Stimulated activated CD4-positive, alpha-beta T cell treated with anti-CD3 and anti-CD28 coated beads, TNF-alpha, amount 100 ng/mL, for 4 hours (primary cell): ENCODE results near the gene TBRG1.
A peak's percentile ranks its signal among the peaks of the same experiment; 100 is the strongest.

Experiments used
- DNase-seq, 3 experiments: peaks; one replicate each; pipeline ENCODE4 v3.0.0-alpha.2; 2020; ENCODE audit warnings: low read depth in 3 of 3

The TBRG1 gene

DNA sequence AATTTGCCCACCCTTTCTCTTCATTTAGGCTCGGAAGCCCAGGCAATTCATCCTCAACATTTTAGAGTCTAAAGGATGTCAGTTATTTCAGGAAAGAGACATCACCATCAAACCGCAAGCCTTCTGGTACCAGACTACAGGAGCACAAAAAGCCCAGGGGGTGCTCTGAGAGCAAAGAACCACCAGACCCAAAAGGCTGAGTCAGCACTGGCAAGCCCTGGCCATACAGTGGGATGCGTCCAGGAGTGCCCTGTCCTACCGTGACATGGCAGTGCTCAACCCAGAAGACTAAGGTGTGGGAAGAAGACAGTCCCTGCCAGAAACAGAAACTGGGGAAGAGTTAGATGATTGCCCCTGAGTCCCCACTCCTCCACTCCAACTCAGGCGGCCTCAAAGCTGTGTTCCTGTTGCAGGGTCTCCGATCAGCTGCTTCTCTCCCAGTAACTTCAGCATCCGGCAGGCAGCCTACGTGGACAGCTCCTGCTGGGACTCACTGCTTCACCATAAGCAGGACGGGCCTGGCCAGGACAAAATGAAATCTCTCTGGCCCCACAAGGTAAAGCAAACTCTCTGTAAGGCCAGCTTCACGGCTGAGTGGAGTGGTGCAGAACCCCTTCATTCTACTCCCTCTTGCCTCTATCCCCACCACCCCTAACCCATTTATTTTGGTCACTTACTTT is 10.0 kb upstream of the TBRG1 start:
- no peak for DNase-seq

DNA sequence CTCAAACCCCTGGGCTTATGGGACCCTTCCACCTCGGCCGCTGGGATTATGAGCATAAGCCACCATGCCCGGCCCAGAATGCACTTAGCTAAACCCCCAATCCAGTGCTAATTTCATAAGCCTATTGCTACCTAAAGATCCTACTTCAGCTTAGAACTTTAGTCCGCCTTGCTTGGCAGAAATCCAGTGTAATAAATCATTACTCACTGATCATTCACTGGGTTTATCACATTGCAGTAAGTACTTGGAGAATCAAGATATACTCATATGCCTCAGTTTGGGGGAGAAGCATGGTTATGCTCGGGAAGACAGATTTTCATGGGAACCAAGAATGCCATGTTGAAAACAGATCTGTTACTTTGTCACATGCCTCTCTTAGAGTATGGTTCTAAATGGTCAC is 3.8 kb upstream of the TBRG1 start:
- no peak for DNase-seq

DNA sequence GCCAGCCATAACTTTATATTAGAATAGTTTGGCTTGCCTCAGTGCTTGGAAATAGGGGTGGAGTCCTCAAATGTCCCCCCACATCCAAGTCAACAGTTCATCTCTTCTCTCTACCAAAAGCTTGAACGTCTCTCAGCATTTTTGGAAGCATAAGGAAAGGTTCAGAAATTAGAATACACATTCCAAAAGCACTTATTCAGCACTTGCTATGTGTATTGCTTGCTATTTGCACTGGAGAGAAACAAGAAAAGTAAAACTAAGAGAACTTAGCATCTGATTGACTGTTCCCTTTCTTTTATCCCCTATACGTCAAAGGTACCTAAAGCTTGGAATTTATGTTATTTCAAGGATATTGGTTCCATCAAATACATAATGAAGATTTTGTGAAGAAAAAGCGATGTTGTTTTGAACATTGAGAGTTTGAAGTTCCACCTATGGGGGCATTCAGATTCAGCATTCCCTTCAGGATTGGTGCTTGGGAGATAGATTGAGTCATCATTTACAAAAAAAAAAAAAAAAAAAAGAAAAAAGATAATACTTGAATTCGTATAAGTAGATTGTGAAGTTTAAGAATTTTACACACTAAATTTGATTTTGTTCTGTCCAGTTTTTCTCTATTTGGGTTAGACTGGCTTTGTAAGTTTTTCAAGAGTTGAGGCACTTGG is 1.3 kb downstream of the TBRG1 start:
- no peak for DNase-seq

DNA sequence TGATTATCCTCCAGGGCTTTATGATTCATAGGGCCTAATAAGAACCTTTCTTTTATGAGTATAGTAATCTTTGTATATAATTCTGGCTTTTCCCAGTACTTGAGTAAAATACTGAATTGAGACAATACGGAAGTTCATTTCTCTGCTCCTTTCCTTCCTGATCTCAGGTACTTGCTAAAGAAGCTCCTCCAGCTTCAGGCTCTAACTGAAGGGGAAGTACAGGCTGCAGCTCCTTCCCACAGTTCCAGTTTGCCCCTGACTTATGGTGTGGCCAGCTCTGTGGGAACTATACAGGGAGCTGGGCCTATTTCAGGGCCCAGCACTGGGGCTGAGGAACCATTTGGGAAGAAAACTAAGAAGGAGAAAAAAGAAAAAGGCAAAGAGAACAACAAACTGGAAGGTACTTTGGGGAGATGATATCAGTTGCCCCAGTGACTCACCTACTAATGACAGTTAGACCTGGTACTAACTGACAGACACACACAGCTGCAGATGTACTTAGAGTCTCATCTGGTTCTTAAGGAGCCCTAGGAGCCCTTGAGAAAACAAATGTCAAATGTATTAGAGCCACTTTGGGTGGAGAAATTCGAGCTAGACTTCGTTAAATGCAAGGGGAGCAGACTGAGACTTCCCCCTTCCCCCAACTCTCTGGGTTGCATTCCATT is 3.0 kb downstream of the TBRG1 start:
- DNase-seq, result no peak

DNA sequence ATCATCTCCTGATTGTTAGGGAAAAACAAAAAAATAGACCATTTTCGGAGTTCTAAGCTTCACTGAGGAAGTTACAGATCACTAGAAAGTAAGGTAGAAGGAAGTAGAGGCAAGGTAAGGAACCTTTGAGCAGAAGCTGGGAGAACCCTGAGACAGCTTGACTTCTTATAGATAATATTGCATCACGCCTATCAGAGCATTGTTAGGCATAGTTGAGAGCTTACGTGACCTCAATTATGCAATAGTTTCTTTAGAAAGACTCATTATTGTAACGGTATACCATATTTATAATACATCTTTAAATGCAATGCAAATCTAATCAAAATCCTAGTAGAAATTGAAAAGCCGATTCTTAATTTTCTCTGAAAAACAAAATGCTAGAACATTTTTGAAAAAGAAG is 4.9 kb downstream of the TBRG1 start:
- no peak for DNase-seq

DNA sequence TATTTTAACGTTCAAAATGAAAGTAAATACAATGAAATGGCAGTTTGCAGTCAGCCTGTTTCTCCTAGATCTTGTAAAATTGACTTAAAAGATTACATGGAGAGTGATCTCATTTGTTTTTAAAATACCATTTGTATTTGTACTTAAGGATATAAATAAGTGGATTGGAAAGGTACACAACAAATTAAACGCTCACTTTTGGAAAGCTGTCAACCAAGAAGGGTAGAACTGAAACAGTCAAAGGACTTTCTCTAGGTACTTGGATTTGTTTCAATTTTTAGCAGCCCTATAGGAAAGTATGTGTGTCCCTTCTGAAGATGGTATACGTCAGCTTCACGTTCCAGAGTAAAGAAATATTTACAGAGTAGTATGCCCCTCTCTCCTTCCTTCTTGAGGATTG is 7.3 kb downstream of the TBRG1 start:
- no peak for DNase-seq

DNA sequence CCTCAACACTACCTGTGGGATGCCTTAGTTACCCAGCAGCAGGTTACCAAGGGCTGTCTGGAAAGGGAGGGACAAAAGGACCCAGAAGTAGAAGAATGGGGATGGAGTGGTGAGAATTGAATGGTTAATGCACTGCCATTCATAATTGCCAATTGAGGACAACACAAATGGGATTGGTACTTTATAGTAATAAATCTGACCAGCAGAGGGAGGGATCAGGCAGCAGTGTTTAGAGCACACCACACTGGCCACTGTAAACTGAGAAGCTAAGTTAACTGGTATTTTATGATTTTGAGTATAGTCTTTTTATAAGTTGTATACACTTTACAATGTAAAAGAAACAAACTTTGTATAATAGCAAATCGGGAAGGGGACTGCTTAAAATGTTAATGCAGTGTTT is 10.7 kb downstream of the TBRG1 start:
- DNase-seq, result no peak

DNA sequence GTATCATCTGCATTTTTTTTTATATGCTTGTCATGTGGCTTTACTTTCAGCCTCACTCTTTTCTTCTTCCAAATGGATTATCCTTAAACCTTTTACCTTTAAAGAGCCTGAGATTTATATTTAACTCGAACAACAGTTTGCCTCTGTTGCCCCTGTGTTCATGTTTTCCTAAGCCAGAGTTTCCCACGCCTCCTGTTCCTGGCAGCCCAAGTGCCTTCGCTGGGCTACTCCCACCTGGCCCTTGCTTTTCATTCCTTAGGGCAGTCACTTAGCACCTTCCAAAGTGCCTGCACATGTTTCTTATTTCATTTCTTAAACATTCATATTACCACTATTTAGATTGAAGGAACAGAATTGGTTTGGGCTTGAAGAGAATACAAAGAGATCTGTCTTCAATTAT is 13.3 kb downstream of the TBRG1 start:
- no peak for DNase-seq

DNA sequence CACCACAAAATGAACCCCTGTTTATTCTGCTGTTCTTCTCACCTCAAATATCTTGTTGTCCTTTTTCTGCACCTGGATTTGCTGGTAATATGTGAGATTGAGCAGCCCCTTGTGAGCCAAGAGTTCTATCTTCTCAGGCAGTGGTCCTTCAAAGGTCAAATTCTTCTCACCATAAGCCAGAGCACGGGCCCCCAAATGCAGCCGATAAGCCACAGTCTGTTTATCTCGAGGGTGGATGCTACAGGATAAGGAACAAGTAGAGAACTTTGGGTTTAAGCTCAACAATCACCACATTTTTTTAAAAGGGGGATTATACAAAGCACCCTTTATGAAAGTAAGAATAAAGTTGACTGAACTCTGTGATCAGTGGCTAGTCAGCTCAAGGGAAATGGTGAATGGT is 15.8 kb downstream of the TBRG1 start:
- DNase-seq, result no peak

DNA sequence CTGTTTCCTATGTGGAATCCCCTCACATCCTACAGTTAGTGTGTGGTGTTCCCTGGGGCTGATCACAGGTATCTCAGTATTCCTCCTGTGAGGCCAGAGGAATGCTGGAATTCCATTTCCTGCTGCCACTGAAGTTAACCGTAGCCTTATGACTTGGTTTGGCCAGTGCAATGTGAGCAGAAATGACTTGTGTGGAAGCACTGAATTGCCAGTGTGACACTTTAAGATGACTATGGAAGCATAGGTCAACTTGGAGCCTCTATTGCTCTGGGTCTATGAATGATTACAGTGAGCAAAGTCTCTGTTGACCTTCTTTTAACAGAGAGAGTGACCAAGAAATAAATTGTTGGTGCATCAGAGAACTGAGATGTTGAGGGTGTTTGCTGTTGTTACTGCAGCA is 16.5 kb downstream of the TBRG1 start:
- DNase-seq, result no peak

DNA sequence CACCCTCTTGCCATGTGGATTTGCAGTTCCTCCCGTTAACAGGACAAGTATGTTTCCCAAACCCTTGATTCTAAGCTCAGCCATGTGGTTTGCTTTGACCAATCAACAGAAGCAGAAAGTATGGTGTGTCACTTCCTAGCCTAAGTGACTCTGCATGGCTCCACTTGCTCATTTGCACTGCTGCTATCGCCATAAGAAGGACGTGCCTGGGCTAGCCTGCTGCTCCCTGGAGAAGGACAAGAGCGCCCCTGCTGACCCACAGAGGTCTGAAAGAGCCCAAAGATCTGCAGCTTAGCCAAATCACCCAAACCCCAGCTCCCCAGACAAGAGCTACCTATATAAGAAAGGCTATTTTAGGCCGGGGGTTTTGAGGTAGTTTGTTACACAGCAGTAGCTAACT is 18.0 kb downstream of the TBRG1 start:
- DNase-seq, result no peak

DNA sequence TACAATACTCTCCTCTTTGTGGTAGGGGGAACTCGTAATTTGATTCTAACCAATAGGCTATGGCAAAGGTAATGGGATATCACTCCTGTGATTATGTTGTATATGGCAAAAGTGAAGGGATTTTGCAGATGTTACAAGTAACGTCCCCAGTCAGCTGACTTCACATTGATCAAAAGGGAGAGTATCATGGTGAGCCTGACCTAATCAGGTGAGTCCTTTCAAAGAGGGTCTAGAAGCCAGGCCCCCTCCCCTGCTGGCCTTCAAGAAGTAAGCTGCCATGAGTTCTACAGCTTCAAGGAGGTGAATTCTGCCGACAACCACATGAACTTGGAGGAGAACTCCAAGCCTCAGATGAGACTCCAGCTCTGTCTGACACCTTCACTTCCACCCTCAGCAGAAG is 20.0 kb downstream of the TBRG1 start:
- DNase-seq, result no peak

DNA sequence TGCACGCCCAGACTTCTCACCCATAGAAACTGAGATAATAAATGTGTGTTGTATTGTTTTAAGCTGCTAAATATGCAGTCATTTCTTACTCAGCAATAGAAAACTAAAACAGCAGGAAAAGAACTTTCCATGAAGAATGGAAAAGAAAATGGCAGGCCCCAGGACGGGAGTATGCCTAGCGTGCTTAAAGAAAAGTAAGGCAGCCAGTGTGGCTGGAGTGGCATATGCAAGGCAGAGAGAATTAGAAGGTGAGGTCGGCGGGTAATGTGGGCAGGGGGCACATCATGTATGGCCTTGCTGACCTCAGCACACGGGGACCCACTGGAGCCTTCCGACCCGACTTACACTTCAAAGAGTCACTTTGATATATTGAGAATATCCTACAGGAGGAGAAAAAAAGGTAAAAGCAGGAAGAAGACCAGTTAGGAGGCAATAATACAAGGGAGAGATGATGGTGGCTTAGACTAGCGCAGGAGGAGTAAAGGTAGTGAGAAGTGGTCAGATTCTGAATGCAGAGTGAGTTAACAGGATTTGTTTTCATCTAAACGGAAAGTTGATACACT is 20.5 kb downstream of the TBRG1 start:
- DNase-seq, result no peak

DNA sequence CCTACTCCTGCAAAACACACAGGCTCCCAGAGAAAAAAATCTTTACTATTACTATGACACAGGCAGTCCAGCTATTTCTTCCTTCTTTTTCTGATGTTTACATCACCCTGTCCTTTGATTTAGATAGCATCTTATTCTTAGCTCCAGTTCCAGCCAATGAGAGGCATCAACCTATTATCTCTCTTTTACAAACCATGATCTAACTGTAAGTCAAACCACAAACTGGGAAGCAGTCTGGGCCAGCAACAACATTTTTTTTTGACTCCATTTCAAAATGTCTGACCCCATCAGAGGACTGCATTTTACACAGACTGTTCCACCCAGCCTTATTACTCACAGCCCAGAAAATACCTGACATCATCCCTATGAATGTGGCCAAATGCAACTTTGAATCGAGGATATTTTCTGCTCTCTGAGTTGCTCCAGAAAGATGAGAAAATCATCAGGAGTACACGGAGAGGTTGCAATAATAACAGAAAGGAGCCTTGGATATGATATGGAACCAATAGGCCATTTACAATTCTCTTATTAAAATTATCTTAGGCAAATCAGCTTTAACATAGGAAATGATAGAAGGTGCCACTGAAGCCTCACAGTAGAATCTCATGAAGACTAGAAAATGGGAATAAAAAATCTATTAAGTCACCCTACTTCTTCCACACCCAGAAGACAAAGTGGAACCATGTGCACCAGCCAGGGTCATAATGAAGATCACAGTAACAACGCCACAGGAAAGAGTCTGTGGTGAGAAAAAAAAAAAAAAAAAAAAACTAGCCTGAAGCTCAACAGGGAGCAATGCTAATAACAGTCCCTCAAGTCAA is 21.2 kb downstream of the TBRG1 start:
- DNase-seq, result no peak

DNA sequence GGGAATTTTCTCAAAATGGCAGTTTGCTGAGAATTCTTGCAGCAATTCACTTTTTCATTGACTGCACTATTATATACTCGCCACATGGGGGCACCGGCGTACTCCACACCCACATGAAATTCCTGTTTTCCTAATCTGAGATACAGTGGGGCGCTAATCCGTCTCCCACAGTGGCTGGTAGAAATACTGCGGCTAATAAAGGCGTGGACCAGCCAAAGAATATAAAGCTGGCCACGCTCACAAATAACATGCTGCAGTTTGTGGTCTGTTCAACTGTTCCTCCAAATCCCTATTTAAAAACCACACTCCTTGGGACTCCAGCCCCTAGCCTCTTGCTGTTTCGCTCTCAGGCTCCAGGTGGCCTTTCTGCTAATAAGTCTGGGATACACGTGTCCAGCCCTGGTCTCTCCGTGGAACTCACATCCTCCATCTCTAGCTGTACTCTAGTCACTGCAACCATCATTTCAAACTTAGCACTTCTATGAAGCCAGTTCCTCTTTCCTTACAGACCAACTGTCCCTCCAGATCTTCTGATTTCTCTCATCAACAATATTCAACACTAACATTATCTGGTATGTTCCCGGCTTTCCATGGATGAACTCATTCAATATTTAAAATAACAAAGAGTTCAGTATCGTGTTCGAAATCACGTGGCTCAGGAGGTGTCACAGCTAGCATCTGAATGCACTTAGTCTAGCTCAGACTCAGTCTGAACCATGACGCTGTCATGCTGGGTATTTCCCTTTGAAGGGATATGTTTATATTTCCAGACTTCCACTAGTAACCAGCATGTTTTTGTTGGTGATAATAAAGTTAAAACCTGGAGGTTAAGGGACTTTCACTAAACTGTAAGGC is 22.0 kb downstream of the TBRG1 start:
- peak in 1 of 3 experiments; percentile 2 for DNase-seq

DNA sequence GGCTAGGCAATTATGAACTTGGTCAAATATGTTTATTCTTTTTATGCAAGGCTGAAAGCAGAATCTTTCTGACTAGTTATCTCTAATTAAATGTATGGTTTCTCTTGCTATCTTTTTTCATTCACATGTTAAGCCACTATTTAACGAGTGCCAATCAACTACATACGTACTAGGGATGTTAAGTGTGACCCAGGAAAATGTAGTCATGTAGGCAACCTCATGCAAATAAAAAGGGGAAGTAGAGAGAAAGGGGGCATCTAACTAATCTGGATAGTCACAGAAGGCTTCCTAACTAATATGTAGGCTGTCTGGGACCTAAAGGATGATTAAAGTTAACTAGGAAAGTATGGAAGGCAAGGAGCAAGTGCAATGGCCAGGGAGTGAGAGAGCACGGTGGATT is 23.5 kb downstream of the TBRG1 start:
- no peak for DNase-seq

DNA sequence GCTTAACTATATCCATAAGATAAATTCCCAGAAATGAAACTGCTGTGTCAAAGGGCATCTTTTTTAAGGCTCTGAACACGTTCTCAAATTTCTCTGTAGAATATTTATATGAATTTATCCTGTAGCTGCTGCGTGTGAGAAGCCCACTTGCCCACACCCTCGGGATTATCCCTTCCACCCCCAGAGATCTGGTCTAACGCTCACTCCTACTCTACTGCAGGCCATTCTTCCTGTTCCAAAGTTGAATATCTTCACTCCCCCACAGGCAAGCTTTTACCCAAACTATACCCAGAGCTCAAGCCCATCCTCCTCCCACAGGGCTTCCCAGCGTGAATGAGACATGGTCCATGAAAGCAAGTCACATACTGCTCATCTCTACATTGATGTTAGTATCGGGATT is 25.9 kb downstream of the TBRG1 start:
- no peak for DNase-seq

DNA sequence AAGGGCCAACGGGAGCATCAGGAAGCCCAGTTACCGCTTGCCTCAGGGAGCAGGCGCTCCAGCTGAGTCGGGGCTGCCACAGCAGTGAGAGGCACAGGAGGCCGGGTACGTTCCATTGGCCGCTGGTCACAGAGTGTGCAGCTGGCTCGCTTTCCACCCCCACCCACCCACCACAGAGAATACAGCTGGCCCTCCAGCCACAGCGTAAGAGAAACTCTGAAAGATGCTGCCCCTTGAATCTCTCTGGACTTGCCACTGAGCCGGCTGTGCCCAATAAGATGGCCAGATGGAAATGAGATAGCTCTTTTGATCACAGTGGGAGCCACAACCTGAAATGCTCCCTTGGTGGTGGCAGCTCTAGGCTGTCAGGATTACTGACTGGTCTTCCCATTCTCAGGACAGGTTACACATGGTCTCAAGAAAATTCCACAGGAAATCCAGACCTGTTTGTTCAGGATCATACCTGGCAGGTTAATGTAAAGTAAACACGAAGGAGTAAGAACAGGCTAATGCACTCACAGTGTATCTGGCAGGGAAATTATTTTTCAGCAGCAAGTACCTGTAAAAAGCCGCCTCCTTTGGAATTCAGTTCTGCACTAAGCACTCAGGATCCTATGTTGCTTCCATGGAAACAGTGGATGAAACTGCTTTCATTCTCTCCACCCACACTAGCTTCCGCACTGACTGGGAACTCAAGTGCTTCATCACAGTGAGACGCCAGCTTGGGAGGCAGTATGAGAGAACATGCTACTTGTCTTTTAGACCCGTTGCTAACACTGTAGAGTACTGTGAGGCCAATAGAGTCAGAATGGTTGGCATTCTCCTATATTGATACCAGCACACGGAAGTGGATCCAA is 34.3 kb downstream of the TBRG1 start:
- DNase-seq, result no peak

DNA sequence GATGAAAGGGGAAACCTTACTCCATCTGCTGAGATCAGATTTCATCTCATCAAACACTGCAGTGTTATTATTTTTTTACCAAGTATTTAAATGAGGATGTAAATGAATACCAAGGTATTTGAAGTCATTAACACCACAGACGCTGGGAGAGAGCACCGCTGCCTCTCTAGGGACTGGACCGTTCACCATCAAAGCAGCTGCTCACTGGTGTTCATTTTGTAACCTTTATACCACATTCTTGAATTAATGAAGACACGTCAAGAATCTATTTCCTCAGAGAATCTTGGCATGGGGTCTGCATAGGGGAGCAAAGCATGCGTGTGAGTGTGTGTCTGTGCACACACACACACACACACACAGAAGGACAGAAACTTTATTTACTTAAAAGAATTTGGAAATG is 35.2 kb downstream of the TBRG1 start:
- DNase-seq, result no peak

DNA sequence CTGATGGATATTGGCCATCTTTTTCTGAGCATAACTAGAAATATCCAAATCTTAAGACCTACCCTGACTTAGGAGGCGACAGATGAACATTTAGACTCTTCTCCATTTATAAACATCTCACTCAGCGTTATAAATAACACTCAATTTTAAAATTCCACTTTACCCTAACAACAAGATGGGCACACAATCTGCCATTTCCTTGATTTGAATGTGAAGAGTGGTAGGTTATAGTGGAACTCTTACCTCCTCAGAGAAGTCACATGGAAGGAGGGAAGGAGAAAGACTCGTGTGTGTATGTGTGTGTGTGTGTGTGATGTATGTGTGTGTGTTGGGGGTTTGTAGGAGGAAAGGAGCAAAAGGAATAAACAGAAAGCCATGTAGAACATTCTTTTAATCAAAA is 35.8 kb downstream of the TBRG1 start:
- DNase-seq, result no peak
